GM08714 (cell line): Measurements from ENCODE around the gene TMEM185B.
A peak's percentile ranks its signal among the peaks of the same experiment; 100 is the strongest.
"Not testable (repeated sequence)": the region's sequence is repeated elsewhere in the genome, so short reads cannot be mapped to it uniquely, and the experiment has no call there.

ENCODE experiments used
- H3K4me3 ChIP-seq: fragments of 200-500 bp; sonication (Bioruptor generic); 2 replicates; pipeline ENCODE4 v1.5.1; 2014; ENCODE audit warnings: mild to moderate bottlenecking, low read length, inconsistent platforms
- ZNF274 ChIP-seq: IDR thresholded peaks from 2 replicates; pipeline ENCODE4 v1.6.1; 2012; ENCODE audit warnings: mild to moderate bottlenecking, low read depth, low read length

The TMEM185B gene

DNA sequence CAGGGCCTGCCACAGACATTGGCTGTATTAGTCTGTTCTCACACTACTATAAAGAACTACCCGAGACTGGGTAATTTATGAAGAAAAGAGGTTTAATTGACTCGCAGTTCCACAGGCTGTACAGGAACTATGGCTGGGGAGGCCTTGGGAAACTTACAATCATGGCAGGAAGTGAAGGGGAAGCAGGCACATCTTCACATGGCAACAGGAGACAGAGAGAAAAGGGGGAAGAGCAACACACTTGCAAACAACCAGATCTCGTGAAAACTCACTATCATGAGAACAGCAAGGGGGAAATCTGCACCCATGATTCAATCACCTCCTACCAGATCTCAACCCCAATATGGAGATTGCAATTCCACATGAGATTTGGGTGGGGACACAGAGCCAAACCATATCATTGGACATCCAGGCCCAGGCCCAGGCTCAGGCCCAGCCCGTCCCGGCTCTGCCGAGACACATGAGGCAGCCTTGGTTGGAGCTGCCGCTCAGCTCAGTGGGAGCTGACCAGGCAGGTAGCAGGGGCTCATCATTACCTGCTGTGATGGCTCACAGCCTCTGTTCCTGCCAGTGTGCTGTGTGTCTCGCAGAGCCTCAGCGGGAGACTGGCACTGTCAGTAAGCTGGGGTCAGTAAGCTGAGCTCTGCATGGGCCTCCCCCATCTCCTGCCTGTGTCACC is 20.8 kb upstream of the TMEM185B start:
- no peak overlapping the region for H3K4me3 ChIP-seq
- TF ChIP-seq ZNF274 = no peak

DNA sequence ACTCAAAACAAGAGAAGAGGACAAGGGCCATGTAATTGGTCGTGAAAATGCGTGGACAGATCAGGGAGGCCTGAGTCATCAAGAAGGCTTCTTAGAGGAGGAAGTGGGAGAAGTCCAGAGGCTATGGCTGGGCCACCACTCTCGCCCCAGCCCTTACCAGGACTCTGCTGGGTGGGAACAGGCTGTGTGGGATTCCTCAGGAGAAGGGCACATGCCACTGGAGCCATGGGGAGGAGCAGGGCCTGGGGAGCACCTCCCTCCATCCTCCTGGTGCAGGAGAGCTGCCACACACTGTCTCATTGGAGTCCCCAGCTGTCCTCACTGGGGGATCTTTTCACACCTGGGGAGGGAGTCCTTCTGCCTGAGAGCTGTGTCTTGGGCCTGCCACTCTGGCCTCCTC is 20.0 kb upstream of the TMEM185B start:
- no peak overlapping the region for H3K4me3 ChIP-seq
- no peak for TF ChIP-seq ZNF274

DNA sequence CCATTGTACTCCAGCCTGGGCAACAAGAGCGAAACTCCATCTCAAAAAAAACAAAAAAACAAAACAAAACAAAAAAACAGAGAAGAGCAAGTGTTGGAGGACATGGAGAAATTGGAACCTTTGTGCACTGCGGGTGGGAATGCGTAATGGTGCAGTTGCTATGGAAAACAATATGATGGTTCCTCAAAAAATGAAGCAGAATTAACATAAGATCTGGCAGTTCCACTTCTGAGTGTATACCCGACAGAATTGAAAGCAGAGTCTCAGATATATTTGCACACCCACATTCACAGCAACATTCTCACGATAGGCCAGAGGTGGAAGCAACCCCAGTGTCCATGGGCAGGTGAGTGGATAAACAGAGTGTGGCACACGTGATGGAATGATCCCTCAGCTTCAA is 18.5 kb upstream of the TMEM185B start:
- TF ChIP-seq ZNF274 = no peak
- H3K4me3 ChIP-seq = no peak overlapping the region

DNA sequence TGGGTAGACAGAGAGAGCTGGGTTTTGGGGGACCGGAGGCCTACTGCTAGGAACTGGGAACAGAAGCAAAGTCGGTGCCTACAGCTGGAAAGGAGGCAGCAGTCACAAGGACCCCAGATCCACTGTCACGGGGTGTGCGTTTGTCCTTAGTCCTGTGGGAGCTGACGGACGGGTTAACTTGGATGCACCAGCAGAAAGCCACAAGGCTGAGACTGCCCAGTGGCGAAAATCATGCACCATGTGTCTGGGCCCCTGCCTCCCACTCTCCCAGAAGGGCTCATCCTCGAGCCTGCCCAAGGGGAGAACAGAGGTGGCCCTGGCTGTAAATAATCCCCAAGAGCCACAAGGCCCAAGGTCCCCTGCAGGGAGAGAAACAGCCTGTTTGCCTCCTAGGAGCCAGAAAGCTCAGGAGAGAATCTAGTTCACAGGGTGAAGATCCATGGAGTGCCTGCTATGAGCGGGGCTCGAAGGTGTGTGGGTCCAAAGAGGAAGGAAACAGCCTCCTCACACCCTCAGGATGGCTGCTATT is 17.8 kb upstream of the TMEM185B start:
- TF ChIP-seq ZNF274 = no peak
- H3K4me3 ChIP-seq = no peak overlapping the region

DNA sequence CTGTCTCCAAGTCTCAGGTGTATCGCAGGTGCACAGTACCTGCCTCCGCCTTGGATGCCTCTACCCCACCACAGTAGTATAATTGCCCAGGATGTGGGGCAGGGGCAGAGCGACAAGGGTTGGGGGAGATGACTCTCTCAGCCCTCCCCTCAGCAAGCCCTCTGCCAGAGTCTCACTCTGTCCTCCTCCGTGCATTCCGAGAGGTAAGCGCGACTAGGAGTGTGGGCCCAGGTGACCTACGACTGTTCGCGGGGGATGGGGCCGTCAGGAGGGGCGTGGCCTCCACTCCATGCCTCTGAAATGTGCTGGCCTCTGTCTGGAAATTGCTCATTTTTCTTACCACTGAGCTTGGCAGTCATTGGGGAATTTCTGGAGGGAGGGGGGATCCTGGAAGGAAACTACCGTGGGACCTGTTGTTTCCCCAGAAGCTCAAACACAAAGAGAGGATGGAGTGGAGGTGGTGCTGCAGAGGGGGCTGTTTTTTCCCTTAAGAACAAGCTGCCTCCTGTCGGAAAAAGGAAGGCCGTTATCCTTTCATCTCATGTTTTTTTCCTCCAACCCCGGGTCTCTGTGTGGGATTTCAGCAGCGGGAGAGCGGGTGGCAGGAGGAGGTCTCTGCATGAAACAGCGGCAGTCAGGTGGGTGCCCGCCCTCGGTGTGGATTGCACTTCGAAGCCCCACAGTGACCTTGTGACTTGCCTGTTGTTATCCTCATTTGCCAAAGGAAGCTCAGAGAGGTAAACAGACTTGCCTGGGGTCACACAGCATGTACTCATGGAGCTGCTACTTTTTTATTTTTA is 16.5 kb upstream of the TMEM185B start:
- no peak overlapping the region for H3K4me3 ChIP-seq
- TF ChIP-seq ZNF274 = no peak

DNA sequence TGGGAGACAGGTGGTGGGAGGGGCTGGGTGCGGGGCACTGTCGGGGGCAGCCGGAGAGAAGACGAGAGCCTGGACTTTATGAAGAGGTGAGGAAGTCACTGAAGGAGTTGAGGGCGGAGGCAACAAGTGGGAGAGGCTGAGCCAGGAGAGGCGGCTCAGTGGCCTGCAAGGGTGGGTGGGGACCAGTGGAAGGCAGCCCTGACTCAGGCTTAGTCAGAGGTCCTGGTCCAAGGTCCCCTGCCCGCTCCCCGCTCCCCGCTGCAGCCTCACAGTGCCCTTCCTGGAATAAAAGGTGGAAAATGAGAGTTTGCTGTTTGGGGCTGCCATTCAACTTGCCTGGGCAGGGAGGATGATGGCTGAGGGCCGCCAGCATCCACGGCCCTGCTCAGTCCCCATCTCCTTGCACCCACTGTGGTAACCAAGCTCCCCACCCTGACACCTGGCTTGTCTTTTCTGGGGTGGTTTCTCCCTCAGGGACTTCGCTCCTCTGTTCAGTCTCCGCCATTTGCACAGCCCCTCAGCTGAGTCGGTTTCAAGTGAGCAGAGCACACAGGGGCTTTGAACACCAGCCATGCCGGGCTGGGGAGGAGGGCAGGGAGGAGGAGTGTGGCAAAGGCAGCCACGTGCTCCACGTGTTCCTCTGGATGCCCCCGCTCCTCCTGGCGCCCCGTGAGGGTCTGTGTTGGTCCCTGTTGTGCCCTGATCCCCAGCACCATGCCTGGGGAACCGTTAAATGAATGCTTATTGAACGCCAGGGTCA is 15.7 kb upstream of the TMEM185B start:
- TF ChIP-seq ZNF274 = no peak
- no peak overlapping the region for H3K4me3 ChIP-seq

DNA sequence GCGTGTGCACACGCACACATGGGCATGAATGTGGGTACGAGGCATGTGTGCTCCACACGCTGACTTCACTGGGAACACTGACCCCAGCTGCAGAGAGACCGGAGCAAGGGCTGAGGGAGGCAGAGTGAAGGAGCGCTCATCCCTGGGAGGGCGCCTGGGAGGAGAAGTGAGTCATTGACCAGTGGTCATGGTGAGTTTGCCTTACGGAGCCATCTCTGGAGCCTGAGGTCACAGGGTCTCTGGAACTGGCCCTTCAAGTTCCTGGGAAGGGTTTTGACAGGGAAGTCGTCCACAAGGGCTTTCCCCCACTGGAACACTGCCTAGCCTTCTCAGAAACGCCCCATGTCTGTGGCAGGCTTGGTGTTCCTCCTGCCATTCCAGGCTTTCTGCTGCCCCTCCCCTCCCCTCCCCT is 14.3 kb upstream of the TMEM185B start:
- H3K4me3 ChIP-seq = no peak overlapping the region
- no peak for TF ChIP-seq ZNF274

DNA sequence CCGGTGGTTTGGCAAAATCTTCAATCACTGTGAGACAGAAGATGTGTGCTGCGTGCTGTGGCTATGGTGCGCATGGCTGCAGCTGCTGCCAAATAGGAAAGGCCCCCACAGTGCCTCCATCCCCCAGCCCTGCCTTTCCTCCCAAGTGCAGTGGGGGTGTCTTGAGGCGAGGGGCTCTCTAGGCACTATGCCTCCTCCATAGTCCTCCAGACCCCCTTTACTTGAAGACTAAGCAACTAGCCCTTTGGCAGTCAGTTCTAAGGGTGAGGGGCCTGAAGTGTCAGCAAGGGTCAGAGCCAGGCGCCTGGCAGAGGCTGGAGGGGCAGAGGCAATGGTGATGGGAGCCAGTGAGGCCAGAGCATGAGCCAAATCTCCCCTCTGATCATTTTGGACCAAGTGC is 13.6 kb upstream of the TMEM185B start:
- TF ChIP-seq ZNF274 = no peak
- H3K4me3 ChIP-seq = no peak overlapping the region

DNA sequence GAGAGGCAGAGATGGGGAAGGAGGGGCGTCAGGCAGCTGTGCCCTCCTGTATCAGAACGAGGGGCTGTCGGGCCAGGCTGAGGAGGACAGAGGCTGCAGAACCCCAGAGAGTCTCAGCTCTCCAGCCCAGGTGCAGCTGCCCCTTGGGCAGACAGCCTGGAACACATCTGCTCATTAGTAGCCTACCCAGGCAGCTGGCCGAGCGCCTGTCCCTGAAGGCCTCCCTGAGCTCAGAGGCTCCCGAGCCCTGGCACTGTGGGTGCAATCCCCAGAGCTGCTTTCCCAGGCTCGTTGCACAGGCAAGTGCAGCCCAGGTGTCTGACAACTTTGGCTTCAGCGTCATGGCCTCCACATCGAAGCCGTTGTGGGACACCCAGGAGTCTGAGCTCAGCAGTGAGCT is 13.1 kb upstream of the TMEM185B start:
- TF ChIP-seq ZNF274 = no peak
- no peak overlapping the region for H3K4me3 ChIP-seq

DNA sequence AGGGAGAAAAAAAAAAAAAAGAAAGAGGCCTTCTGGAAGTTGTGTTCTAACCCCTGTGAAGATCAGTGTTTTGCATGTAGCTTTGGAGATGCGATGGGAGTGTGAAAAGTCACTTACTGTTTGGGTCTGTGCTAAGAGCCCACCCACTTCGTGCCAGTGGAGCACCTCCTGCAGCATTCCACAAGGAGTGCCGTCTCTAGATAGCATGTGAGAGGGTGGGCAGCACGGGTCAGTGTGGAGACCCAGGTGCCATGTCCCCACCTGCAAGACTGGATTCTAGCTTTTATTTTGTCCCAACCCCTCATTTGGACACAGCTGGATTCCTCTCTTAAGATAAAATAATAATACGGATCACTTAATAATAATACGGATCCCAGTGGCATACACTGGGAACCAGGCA is 12.5 kb upstream of the TMEM185B start:
- TF ChIP-seq ZNF274 = no peak
- H3K4me3 ChIP-seq = no peak overlapping the region

DNA sequence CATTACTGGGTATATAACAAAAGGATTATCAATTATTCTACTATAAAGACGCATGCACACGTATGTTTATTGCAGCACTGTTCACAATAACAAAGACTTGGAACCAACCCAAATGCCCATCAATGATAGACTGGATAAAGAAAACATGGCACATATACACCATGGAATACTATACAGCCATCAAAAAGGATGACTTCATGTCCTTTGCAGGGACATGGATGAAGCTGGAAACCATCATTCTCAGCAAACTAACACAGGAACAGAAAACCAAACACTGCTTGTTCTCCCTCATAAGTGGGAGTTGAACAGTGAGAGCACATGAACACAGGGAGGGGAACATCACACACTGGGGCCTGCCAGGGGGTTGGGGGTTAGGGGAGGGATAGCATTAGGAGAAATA is 12.0 kb upstream of the TMEM185B start:
- not testable (repeated sequence) for H3K4me3 ChIP-seq

DNA sequence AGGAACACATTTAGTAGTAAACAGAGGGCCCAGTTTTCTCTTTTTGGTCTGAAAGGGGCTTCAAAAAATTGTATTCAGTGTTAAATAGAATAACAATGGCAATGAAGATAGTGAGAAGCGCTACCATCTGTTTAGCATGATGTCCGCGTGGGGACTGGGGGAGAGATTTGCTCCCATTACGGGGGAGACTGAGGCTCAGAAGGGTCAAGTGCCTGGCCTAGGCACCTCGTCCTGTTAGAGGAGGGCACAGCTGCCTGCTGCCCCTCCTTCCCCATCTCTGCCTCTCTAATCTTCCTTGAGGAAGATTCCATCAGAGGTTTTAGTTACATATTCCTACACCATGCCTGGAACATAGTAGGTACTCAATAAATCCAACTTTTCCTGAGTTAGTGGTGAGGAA is 10.1 kb upstream of the TMEM185B start:
- no peak for TF ChIP-seq ZNF274
- no peak overlapping the region for H3K4me3 ChIP-seq

DNA sequence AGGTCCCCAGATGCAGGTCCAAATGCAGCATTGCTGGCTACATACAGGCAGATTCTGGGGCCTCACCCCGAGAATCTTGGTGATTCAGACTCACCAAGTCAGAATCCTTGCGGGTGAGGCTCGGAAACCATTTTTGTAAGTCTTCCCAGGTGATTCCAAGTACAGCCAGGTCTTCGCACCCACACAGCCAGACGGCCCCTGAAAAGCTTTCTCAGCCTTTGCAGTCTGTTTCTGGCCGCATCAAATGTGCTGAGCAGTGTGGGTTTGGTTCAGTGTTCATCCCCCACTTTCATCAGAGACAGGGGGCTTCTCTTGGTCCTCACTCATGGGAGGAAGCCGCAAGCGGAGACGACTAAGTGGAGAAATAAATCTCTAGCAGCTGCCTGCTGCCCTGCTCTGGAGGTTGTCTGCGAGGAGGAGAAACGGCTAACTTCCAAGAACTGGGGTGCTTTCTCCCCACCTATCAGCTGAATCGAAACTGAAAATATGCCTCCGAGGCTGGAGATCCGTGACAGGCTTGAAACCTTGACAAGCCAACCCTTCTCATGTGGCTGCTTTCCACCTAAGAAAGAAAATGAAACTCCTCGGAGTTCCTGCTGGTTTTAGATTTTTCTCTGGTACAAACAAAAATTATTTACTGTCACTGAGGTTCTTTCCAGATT is 8.9 kb upstream of the TMEM185B start:
- TF ChIP-seq ZNF274 = no peak
- peak overlapping the region; percentile 73 for H3K4me3 ChIP-seq

DNA sequence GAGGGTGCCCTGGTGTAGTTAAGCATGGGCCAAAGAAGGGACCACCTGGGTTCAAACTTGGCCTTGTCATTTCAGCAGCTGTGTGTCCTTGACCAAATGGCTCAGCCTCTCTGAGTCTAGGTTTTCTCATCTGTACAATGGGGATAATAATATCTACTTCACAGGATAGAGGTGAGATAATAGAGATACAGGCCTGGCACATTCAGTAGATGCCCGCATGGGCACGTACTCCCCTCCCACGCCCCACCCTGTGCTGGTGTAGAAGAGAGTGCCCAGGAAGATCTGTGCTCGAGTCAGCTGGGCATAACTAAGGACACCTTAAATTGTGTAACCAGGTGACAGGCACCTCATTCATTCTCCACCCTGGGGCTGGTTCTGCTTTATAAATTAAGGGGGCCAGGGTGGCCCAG is 8.4 kb upstream of the TMEM185B start:
- peak overlapping the region; percentile 73 for H3K4me3 ChIP-seq
- TF ChIP-seq ZNF274 = no peak
